Measurements from ENCODE around the gene WDR12.
"Not testable (repeated sequence)": the region's sequence is repeated elsewhere in the genome, so short reads cannot be mapped to it uniquely, and the experiment has no call there.

GRCh38 chr2:202905507-202905906 is 6.0 kb downstream of the WDR12 start:
- not testable (repeated sequence) for TF ChIP-seq CTCF, POLR2A (IDR thresholded peaks at IDR 0.05)
